HG03575 (cell line): ENCODE data around the gene MYO1F.
"Not testable (repeated sequence)": the region's sequence is repeated elsewhere in the genome, so short reads cannot be mapped to it uniquely, and the experiment has no call there.

ENCODE experiments used
- ATAC-seq: cut with Tn5 transposase; IDR thresholded peaks from one replicate; pipeline ENCODE4 v1.9.1; 2021; ENCODE audit not compliant: unreplicated experiment, insufficient number of reproducible peaks, low FRiP score; ENCODE audit errors: extremely low read depth

MYO1F gene

GRCh38 chr19:8577247-8577646 is at the start of gene MYO1F:
MYO1F (minus strand) TSS chr19:8577442; CDS start chr19:8577309, 133 bp downstream.
- no peak for ATAC-seq

GRCh38 chr19:8626842-8627241 is 49.6 kb upstream of the MYO1F start:
- ATAC-seq: no peak

- not testable (repeated sequence) for ATAC-seq
Observed at GRCh38 chr19:8622886-8623285, 45.6 kb upstream of the MYO1F start.

GRCh38 chr19:8618751-8619150 is 41.5 kb upstream of the MYO1F start:
- no peak for ATAC-seq

- ATAC-seq: no peak
Observed at GRCh38 chr19:8617984-8618383, 40.7 kb upstream of the MYO1F start.

GRCh38 chr19:8617325-8617724 is 40.1 kb upstream of the MYO1F start:
- not testable (repeated sequence) for ATAC-seq

- no peak for ATAC-seq
Observed at GRCh38 chr19:8616861-8617260, 39.6 kb upstream of the MYO1F start.

GRCh38 chr19:8615813-8616596 is 38.8 kb upstream of the MYO1F start:
- no peak for ATAC-seq

- no peak for ATAC-seq
Observed at GRCh38 chr19:8615024-8615423, 37.8 kb upstream of the MYO1F start.

GRCh38 chr19:8614455-8614854 is 37.2 kb upstream of the MYO1F start:
- ATAC-seq: no peak

GRCh38 chr19:8612807-8613171 is 35.5 kb upstream of the MYO1F start:
- no peak for ATAC-seq

GRCh38 chr19:8611877-8612806 is 34.9 kb upstream of the MYO1F start:
- ATAC-seq: no peak

GRCh38 chr19:8611391-8611876 is 34.2 kb upstream of the MYO1F start:
- ATAC-seq: no peak

- no peak for ATAC-seq
Observed at GRCh38 chr19:8610936-8611300, 33.7 kb upstream of the MYO1F start.

- no peak for ATAC-seq
Observed at GRCh38 chr19:8610041-8610935, 33.0 kb upstream of the MYO1F start, which contains the start of gene ADAMTS10. ADAMTS10 (minus strand) TSS chr19:8610715; CDS start chr19:8605710, 5,005 bp downstream.

GRCh38 chr19:8609279-8610040 is 32.2 kb upstream of the MYO1F start:
- ATAC-seq: no peak

- no peak for ATAC-seq
Observed at GRCh38 chr19:8608941-8609278, 31.7 kb upstream of the MYO1F start.

- ATAC-seq: no peak
Observed at GRCh38 chr19:8607386-8607785, 30.1 kb upstream of the MYO1F start.
